HepG2 (cell line): ENCODE measurements around the gene IL17C. TPM values are rescaled to one million over a fixed set of nuclear protein-coding genes. Genes with fewer than 3 reads are reported as not detected.

Experiments
- E2F5 ChIP-seq: sonication (generic); formaldehyde crosslinking; conservative IDR thresholded peaks from 2 replicates; pipeline ENCODE4 v1.4.0; 2020; ENCODE audit warnings: missing genetic modification reagents
- JUN ChIP-seq: sonication (generic); formaldehyde crosslinking; IDR thresholded peaks from 2 replicates; pipeline ENCODE4 v1.4.0; 2020; ENCODE audit warnings: mild to moderate bottlenecking, missing genetic modification reagents
- LCORL ChIP-seq, 2 experiments: fragments of 450-650 bp in 1 of 2; sonication (generic) in 1 of 2; formaldehyde crosslinking in 1 of 2; IDR thresholded peaks; 2 replicates each; pipeline versions ENCODE4 v1.5.0 to v1.6.1; 2017 to 2020; ENCODE audit warnings: antibody characterized with exemption in 1 of 2, missing genetic modification reagents in 1 of 2
- MATR3 ChIP-seq: sonication (generic); formaldehyde crosslinking; IDR thresholded peaks from 2 replicates; pipeline ENCODE4 v1.4.0; 2020; ENCODE audit warnings: missing genetic modification reagents
- PAXIP1 ChIP-seq: sonication (generic); formaldehyde crosslinking; conservative IDR thresholded peaks from 2 replicates; pipeline ENCODE4 v1.4.0; 2020; ENCODE audit warnings: mild to moderate bottlenecking, missing genetic modification reagents, moderate library complexity
- RBM39 ChIP-seq: fragments of 200-400 bp; formaldehyde crosslinking; IDR thresholded peaks from one replicate; pipeline ENCODE4 v1.6.1; 2018; ENCODE audit warnings: antibody characterized with exemption, mild to moderate bottlenecking, low read depth, low read length; ENCODE audit not compliant: poor library complexity, severe bottlenecking
- ZNF343 ChIP-seq: sonication (generic); formaldehyde crosslinking; IDR thresholded peaks from 2 replicates; pipeline ENCODE4 v1.4.0; 2020; ENCODE audit warnings: mild to moderate bottlenecking, missing genetic modification reagents
- ZNF543 ChIP-seq: sonication (generic); formaldehyde crosslinking; IDR thresholded peaks from 2 replicates; pipeline ENCODE4 v1.4.0; 2020; ENCODE audit warnings: mild to moderate bottlenecking, missing genetic modification reagents
- ZNF619 ChIP-seq: sonication (generic); formaldehyde crosslinking; IDR thresholded peaks from 2 replicates; pipeline ENCODE4 v1.4.0; 2020; ENCODE audit warnings: mild to moderate bottlenecking, missing genetic modification reagents
- ZNF646 ChIP-seq: sonication (generic); formaldehyde crosslinking; IDR thresholded peaks from 2 replicates; pipeline ENCODE4 v1.9.0; 2021; ENCODE audit warnings: mild to moderate bottlenecking, missing genetic modification reagents
- ZNF777 ChIP-seq: sonication (generic); formaldehyde crosslinking; IDR thresholded peaks from 2 replicates; pipeline ENCODE4 v1.4.0; 2020; ENCODE audit warnings: missing genetic modification reagents
- polyA plus RNA-seq, 8 experiments: library from polyadenylated mRNA; depleted of rRNA in 3 of 8; stranded (reverse) in 7 of 8; unstranded in 1 of 8; fragments of >200 nt; fragmentation: Illumina TruSeq in 4 of 8; extraction: Trizol in 4 of 8; gene quantifications; 2 replicates each; pipeline versions ENCODE4 v1.2.1 to v1.2.3, GENCODE V29; 2011 to 2016; ENCODE audit warnings: low read depth in 4 of 8, missing spikeins in 1 of 8, mixed read lengths in 1 of 8; ENCODE audit not compliant: insufficient read depth in 1 of 8
- total RNA-seq, 5 experiments: library from RNA; depleted of rRNA; stranded (reverse); fragments of >200 nt; fragmentation: Illumina TruSeq; extraction: Trizol; gene quantifications; 2 replicates each; pipeline ENCODE4 v1.2.3, GENCODE V29; 2016; ENCODE audit warnings: low read depth in 1 of 5
- TF ChIP-seq, protein P1 (sequence below): IDR thresholded peaks from 2 replicates; pipeline ENCODE4 v1.6.1; 2016; ENCODE audit warnings: mild to moderate bottlenecking

The IL17C gene
- total and polyA plus RNA-seq, 2 of the 13 experiments (the other 11 are each of a cell fraction or from before 2014, with no cell fraction given) = not detected

GRCh38 chr16:88639231-88640038 is 1.1 kb downstream of the IL17C start (continued):
- peak; percentile 83 for TF ChIP-seq ZNF777 (CRISPR knock-in tag)
- 0 out of 2 replicates have a peak, but pooled peaks have one; percentile 36 for TF ChIP-seq ZNF619 (CRISPR knock-in tag)
- no peak for TF ChIP-seq LCORL (IDR thresholded peaks at IDR 0.05)
- TF ChIP-seq LCORL (CRISPR knock-in tag; IDR thresholded peaks at IDR 0.05) = peak; percentile 32; the same call in 1 of the 2 replicates
- TF ChIP-seq, protein P1, sequence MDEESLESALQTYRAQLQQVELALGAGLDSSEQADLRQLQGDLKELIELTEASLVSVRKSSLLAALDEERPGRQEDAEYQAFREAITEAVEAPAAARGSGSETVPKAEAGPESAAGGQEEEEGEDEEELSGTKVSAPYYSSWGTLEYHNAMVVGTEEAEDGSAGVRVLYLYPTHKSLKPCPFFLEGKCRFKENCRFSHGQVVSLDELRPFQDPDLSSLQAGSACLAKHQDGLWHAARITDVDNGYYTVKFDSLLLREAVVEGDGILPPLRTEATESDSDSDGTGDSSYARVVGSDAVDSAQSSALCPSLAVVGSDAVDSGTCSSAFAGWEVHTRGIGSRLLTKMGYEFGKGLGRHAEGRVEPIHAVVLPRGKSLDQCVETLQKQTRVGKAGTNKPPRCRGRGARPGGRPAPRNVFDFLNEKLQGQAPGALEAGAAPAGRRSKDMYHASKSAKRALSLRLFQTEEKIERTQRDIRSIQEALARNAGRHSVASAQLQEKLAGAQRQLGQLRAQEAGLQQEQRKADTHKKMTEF (CRISPR knock-in tag) = 0 out of 2 replicates have a peak, but pooled peaks have one; percentile 25
- TF ChIP-seq PAXIP1 (CRISPR knock-in tag) = 0 out of 2 replicates have a peak, but pooled peaks have one; percentile 26
- 0 out of 2 replicates have a peak, but pooled peaks have one; percentile 55 for TF ChIP-seq ZNF543 (CRISPR knock-in tag)
- no peak for TF ChIP-seq E2F5 (CRISPR knock-in tag)
- TF ChIP-seq JUN (CRISPR knock-in tag) = no peak
- peak; percentile 57 for TF ChIP-seq RBM39
- TF ChIP-seq MATR3 = 0 out of 2 replicates have a peak, but pooled peaks have one; percentile 21
- 0 out of 2 replicates have a peak, but pooled peaks have one; percentile 58 for TF ChIP-seq ZNF343
- TF ChIP-seq ZNF646 = no peak
